HT-29 (cell line): ENCODE measurements around the gene CIAO3. TPM values are rescaled to one million over a fixed set of nuclear protein-coding genes. Genes with fewer than 3 reads are reported as not detected.
"Not testable (repeated sequence)": the region's sequence is repeated elsewhere in the genome, so short reads cannot be mapped to it uniquely, and the experiment has no call there.

Source experiments
- DNase-seq: peaks from one replicate; pipeline ENCODE4 v3.0.0-alpha.2; 2015; ENCODE audit warnings: low spot score
- total RNA-seq: library from RNA; depleted of rRNA; stranded (reverse); fragments of >200 nt; shearing (Covaris generic); gene quantifications from 2 replicates; pipeline ENCODE4 v1.2.3, GENCODE V29; 2014

The CIAO3 gene
- total RNA-seq, 1 experiment from 2014 or later, result 80.0 TPM

DNA sequence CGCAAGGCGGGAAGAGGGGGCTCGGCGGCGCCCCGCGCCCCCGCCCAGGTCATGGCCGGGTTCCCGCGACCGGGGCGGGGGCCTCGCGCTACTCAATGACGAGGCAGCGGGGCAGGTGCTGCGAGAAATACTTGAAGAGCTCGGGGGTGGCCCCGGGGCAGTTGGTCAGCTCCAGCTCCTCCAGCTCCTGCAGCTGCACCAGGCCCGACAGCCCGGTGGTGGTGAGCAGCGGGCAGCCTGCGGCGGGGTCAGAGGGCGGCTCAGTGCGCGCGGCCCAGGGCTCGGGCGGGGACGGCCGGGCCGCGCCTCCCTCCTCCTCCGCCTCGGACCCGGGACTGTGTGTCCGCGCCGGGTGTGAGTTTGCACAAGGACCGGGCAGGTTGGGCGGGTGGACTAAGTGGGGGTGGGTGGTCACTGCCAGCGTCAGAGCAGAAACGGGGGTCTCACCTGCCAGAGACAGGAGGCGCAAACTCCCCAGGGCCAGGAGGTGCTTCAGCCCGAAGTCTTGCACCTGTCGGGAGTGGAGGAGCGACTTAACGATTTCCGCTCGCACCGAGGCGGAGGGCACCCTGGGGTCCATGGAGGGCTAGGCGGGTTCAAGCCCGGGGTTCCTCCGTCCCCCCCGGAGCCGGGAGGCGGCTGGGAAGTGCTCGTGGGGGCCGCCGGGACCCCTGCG is 46.5 kb downstream of the CIAO3 start:
- DNase-seq, result no peak

GRCh38 chr16:693766-694165 is 47.0 kb downstream of the CIAO3 start:
- no peak for DNase-seq

GRCh38 chr16:693364-693763 is 47.4 kb downstream of the CIAO3 start:
- no peak for DNase-seq

DNA sequence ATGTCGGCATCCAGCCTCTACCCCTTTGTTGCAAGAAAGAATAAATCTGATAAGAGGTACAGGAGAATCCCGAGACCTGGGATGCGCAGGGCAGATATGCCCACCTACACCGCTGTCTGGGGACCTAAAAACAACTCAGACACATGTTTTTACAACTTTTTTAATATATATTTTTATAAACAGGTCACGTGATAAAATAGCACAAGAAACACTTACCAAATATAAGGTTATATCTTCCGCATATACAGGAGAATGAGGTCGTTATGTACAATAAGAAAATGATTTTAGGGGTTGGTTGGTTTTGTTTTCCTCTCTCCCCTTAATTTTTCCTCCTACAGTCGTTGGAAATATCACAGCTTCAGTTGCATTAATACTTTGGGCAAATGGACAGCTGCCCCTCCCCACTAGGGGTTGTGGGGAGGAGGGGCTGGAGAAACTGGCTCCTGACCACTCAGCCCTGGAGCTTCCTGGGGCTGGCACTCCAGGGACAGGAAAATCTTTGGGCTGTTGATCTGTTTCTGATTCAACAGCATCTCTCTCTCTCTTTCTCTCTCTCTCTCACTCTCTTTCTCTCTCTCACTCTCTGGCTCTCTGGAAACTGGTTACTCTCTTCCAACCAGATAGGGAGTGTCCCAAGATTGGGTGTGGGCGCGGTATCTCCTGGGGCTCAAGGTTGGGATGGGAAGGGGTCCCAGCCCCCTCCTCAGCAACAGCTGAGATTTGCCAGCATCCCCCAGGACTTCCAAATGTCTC is 48.3 kb downstream of the CIAO3 start:
- no peak for DNase-seq

DNA sequence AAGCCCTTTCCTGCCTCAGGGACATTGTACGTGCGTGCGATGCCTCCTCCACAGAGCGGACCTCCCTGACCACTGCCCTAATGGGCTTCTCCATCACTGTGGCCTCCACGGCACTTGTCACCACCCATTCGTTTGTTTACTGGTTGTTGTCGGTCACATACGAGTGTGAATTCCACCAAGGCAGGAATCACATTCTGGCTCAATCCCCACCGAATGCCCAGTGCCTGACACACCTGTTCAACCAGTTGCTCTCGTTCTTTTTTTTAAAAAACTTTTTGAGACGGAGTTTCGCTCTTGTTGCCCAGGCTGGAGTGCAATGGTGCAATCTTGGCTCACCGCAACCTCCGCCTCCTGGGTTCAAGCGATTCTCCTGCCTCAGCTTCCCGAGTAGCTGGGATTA is 49.6 kb downstream of the CIAO3 start:
- DNase-seq, result not testable (repeated sequence)

DNA sequence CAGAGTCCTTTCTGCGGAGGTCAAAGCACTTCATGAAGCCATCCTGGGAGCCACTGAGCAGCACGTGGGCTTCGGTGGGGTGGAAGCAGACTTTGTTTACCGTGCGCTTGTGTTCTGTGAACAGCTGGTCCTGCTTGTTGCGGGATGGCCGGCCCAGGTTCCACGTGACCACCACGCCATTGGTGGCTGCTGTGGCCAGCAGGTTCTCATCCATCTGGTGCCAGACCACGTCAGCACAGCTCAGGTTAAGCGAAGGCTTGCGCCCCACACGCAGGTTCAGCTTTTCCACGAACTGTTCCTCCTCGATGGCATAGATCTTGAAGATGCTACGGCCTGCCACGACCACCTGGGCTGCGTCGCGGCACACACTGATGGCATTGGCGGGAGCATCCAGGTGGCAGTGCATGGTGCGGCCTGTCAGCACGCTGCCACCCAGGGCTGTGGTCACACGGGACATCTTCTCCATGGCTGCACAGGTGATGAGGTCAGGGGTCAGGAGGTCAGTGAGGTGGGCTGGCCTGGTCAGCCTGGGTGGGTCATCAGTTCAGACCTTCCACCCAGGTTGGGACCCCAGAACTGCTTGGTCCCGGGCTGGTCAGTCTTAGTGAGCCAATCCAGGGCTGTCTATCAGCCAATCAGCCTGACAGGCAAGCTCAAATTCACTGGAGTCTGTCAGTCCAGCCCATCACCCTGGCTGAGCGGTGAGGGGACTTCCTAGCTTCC is 51.5 kb downstream of the CIAO3 start:
- DNase-seq, result no peak

DNA sequence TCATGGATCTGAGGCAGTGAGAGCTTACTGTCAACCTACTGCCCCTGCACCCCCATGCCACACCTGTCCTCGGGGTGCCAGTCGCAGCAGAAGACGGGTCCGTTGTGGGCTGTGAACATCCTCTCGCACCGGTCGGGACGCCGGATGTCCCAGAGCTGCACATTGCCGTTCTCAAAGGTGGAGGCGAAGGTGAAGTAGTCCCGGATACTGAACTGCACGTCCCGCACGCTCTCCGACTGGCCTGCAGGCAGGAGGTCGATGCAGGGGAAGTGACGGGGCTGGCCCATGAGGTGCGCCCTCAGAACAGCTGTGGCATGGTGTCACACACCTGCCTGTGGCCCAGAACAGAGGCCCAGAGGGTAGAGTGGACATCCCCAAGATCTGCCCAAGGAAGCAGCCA is 53.3 kb downstream of the CIAO3 start:
- DNase-seq, result no peak

DNA sequence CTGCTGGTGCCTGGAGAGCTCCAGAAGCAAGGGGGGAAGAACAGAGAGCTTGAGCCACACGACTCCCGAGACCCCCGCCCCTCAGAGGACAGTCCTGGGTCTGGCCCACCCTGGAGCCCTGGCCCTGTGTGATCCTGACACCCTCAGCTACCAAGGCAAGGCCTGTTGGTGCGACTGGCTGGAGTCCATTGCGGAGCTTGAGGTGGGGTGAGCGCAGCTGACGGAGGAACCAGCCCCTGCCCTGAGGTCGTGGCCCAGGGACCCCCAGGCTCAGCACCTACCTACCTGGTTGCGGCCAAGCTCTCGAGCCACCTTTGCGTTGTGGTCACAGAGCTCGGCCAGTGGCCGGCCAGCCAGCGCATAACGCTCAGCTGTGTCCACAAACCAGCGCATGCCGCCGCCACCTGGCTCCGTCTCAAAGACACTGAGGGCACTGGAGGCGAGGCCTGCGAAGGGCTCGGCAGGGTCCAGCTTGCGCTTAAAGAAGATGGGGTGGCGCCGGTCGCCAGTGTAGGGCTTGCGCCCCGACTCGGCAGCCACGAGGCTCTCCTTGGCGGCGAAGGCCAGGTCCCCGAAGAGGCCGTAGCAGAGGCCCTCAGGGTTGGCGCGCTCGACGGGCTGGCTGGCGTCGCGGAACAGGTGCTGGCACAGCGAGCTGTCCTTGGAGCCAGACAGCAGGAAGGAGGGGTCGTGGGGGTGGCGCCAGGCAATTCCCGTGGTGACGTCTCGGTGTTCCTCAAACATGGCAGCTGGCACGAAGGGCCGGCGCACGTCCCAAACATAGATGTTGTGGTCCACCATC is 54.1 kb downstream of the CIAO3 start:
- no peak for DNase-seq

DNA sequence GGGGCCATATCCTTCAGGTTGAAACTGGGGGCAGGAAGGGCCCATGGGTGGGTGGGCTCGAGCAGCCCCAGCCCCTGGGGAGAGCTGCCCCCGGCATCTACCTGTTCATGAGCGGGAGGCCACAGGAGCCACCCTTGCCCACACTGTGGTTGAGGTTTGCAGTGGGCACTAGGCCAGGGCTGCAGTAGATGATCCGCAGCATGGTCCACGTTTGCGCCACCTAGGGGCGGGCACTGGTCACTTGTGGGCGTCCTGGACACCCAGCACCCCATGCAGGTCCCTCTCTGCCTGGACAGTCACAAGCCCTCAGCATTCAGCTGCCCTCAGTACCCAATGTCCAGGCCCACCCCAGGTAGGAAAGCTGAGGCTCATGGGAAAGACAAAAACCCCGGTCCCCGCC is 54.8 kb downstream of the CIAO3 start:
- DNase-seq, result peak; percentile 76

- DNase-seq, result no peak
These were observed 55.7 kb downstream of the CIAO3 start for GRCh38 chr16:684961-685696.

GRCh38 chr16:684071-684794 is 56.6 kb downstream of the CIAO3 start, which contains the start of gene JMJD8:
Gene JMJD8 (minus strand): TSS chr16:684334. CDS start chr16:684319, 15 bp downstream.
- DNase-seq, result peak; percentile 94

DNA sequence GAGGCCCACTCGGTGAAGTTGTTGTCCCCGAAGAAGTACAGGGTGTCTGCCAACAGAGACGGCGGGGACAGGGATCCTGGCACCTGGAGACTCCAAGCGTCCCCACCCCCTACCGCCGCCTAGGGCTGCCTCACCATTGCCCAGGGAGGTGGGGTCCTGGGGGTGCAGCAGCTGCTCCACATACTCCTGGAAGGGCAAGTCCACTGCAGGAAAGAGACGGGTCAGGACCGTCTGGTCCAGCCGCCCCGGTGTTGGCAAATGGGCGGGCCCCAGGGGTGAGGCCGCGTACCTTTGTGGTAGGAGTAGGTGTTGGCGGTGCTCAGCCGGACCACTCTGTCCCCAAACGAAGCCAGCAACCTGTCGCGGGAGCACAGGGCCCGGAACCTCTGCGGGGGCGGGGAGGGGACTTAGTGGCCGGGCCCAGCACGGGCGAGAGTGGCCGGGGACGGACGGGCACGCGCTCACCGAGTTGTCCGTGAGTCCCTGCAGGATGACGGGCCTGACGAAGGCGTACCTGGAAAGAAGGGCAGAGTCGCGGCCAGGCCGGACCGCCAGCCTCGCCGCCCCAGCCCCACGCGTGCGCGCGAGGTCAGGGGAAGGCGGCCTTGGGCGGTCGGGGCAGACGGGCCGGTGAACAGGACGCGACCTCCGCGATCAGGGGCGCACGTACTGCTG is 57.3 kb downstream of the CIAO3 start:
- DNase-seq, result peak; percentile 60

DNA sequence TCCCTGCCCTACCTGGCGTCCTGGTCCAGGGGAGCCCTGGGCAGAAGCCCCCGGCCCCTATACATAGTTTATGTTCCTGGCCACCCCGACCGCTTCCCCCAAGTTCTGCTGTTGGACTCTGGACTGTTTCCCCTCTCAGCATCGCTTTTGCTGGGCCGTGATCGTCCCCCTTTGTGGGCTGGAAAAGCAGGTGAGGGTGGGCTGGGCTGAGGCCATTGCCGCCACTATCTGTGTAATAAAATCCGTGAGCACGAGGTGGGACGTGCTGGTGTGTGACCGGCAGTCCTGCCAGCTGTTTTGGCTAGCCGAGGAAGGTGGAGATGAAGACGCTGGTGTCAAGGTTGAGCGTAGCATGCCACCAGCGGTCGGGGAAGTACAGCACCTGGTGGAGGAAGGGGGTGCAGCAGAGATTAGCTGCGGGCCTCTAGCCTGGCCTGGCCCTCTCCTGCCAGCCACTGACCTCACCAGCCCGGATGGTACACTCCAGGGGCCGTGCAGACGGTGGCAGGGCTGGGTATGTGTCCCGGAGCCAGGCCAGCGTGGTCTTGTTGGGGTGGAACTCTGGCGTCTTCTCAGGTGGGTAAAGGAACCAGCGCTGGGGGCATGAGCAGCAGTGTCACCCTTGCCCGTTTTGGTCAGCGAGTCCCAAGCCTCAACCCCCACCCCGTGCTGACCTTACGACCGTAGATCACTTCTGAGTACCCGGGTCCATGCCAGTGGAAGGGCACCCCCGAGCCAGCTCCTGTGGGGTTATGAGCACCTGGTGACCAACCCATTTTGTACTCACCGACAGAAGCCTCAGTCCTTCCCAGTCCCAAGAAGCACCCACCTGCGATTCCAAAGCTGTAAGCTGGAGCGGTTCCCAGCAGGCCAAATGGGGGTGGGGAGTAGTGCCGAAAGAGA is 58.1 kb downstream of the CIAO3 start:
- no peak for DNase-seq

- no peak for DNase-seq
These were observed 58.9 kb downstream of the CIAO3 start for GRCh38 chr16:681746-682427.

DNA sequence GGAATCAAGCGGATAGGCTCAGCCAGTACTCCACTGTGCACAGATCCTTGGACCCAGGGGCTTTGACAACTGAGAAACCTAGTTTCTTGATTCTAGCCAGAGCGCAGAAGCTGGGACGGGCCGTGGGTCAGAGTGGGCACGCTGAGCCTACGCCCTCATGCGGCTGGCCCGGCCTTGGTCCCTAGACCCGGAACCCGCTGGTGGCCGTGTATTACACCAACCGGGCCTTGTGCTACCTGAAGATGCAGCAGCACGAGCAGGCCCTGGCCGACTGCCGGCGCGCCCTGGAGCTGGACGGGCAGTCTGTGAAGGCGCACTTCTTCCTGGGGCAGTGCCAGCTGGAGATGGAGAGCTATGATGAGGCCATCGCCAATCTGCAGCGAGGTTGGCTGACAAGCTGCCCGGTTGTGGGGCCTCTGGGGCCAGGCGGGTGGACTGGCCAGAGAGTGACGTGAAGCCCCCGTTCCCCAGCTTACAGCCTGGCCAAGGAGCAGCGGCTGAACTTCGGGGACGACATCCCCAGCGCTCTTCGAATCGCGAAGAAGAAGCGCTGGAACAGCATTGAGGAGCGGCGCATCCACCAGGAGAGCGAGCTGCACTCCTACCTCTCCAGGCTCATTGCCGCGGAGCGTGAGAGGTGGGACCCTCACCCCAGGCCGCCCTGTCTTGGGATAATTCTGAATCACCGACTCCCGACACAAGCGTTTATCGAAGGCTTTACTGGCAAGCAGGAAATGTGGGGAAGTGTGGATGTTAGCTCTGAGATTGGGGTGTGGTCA is 59.6 kb downstream of the CIAO3 start:
- peak; percentile 69 for DNase-seq

DNA sequence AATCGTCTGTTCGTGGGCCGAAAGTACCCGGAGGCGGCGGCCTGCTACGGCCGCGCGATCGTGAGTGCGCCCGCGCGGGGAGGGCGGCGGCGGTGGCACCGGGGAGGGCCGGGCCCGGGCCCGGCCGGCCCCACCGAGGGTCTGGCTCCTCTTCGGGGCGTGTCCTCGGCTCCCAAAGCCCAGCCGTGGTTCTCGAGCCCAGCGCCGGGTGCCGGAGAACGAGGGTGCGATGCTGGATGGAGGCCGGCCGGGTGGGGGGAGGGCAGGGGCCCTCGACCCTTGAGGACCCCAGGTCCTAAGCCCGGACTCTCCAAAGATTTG is 60.2 kb downstream of the CIAO3 start:
- DNase-seq, result no peak
